MM.1S (cell line): ENCODE measurements around the gene MSI2.

ENCODE experiments used
- EZH2phosphoT487 ChIP-seq: fragments of 300-600 bp; sonication (generic); IDR thresholded peaks from 2 replicates; pipeline ENCODE4 v1.6.1; 2018; ENCODE audit warnings: antibody characterized with exemption, low read length
- TF ChIP-seq, protein P1 (sequence below): fragments of 300-600 bp; sonication (generic); IDR thresholded peaks from 2 replicates; pipeline ENCODE4 v1.5.1; 2016; ENCODE audit warnings: antibody characterized with exemption, low read length, mixed read lengths

DNA sequence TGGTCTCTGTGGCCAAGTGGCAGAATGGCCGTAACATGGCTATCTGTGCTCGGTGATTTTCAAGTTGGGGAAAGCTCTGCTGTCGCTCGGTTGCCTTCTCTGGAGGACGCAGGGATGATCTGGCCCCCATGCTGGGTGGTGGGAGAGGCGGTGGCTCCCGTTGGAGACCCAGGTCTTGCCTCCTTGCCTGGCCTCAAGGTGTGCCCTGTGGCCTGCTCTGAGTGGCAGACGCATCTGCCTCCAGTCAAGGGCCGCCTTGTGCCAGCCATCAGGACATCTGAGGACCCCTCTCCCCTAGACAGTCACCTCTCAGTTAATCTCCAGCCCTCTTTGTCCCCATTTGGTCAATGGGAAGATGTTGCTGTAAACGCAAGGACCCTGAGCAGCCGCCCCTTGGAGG, 322.9 kb downstream of the MSI2 start:
- TF ChIP-seq, protein P1, sequence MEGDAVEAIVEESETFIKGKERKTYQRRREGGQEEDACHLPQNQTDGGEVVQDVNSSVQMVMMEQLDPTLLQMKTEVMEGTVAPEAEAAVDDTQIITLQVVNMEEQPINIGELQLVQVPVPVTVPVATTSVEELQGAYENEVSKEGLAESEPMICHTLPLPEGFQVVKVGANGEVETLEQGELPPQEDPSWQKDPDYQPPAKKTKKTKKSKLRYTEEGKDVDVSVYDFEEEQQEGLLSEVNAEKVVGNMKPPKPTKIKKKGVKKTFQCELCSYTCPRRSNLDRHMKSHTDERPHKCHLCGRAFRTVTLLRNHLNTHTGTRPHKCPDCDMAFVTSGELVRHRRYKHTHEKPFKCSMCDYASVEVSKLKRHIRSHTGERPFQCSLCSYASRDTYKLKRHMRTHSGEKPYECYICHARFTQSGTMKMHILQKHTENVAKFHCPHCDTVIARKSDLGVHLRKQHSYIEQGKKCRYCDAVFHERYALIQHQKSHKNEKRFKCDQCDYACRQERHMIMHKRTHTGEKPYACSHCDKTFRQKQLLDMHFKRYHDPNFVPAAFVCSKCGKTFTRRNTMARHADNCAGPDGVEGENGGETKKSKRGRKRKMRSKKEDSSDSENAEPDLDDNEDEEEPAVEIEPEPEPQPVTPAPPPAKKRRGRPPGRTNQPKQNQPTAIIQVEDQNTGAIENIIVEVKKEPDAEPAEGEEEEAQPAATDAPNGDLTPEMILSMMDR: no peak
- no peak for TF ChIP-seq EZH2phosphoT487
